Esophagus squamous epithelium (tissue), 5 donors: ENCODE data around the gene NEFH. TPM values are rescaled to one million over a fixed set of nuclear protein-coding genes. Genes with fewer than 3 reads are reported as not detected.

Experiments
- DNase-seq: peaks from one replicate; lab custom pipeline; 2025; lab: John Stamatoyannopoulos, UW
- H3K27ac ChIP-seq, 4 donors: fragments of 200-600 bp; sonication (generic); one replicate each; pipeline ENCODE4 v1.5.1; 2016 to 2019; ENCODE audit warnings: mild to moderate bottlenecking in 1 of 4
- H3K27me3 ChIP-seq, 4 donors: fragments of 200-600 bp; sonication (generic); 1 replicate in 3 of 4; 2 replicates in 1 of 4; pipeline versions ENCODE4 v1.5.1 to v1.6.0; 2017 to 2021; ENCODE audit warnings: antibody characterized with exemption in 1 of 4
- H3K36me3 ChIP-seq, 3 donors: fragments of 200-600 bp; sonication (generic); one replicate each; pipeline ENCODE4 v1.5.1; 2016 to 2019
- H3K4me1 ChIP-seq, 3 donors: fragments of 200-600 bp; sonication (generic); one replicate each; pipeline ENCODE4 v1.5.1; 2017 to 2019
- H3K4me3 ChIP-seq, 4 donors: fragments of 200-600 bp; sonication (generic); 1 replicate in 3 of 4; 2 replicates in 1 of 4; pipeline ENCODE4 v1.5.1; 2016 to 2019; ENCODE audit warnings: mild to moderate bottlenecking in 2 of 4, moderate library complexity in 1 of 4
- H3K9me3 ChIP-seq, 3 donors: fragments of 200-600 bp; sonication (generic); one replicate each; pipeline ENCODE4 v1.5.1; 2016 to 2019
- CTCF ChIP-seq, 6 experiments: fragments of 450-650 bp in 4 of 6; fragments of 200-600 bp in 2 of 6; sonication (generic) in 2 of 6; IDR thresholded peaks; one replicate each; pipeline ENCODE4 v1.5.1; 2016 to 2019; ENCODE audit warnings: antibody characterized with exemption in 6 of 6, mild to moderate bottlenecking in 4 of 6, moderate library complexity in 4 of 6
- POLR2A ChIP-seq, 4 donors: fragments of 450-650 bp; IDR thresholded peaks; one replicate each; pipeline ENCODE4 v1.6.1; 2017; ENCODE audit warnings: antibody characterized with exemption in 4 of 4, mild to moderate bottlenecking in 4 of 4, moderate library complexity in 3 of 4
- WGBS, 2 donors: methylation state at CpG; one replicate each; pipeline ENCODE4 v1.1.5; 2018; 5-methylcytosine and 5-hydroxymethylcytosine counted together
- intact Hi-C: fragments of 100-400 bp; cut with DNase I; formaldehyde crosslinking; loops from one replicate; pipeline ENCODE4 v1.15.0; 2022
- total RNA-seq, 4 donors: library from RNA; depleted of rRNA; stranded (reverse); fragments of >200 nt; gene quantifications; one replicate each; pipeline ENCODE4 v1.1.0, GENCODE V29; 2016
- donor health status: DM: yes; HTN: yes; CAD: no.

Gene NEFH
- total RNA-seq, 4 donors from 2014 or later, result 0.44 to 0.95 TPM; not detected in 2

- TF ChIP-seq CTCF (IDR thresholded peaks at IDR 0.05) (no peak), POLR2A (IDR thresholded peaks at IDR 0.05) (no peak)
- no peaks in the 10 kb centered on the region for H3K9me3 ChIP-seq
These were observed 29.8 kb downstream of the NEFH start for GRCh38 chr22:29509815-29510214.

GRCh38 chr22:29510542-29510941, 30.5 kb downstream of the NEFH start:
- TF ChIP-seq POLR2A (IDR thresholded peaks at IDR 0.05) (no peak), CTCF (IDR thresholded peaks at IDR 0.05) (no peak)
- Histone ChIP-seq H3K4me1 (no peaks in the 10 kb centered on the region), H3K27ac (no peak overlapping the region), H3K4me3 (no peak overlapping the region), H3K9me3 (no peaks in the 10 kb centered on the region), H3K36me3 (peaks cover 7 to 99% (median 36%) of the 10 kb centered on the region in 3 donors), H3K27me3 (no peaks in the 10 kb centered on the region)
- 45 to 73% methylated on average over 1 to 2 of the region's 2 CpGs for WGBS, 2 donors
- intact Hi-C loops, result no loop called here
- no peak for DNase-seq

More at GRCh38 chr22:29509815-29510214, 29.8 kb downstream of the NEFH start:
- 75 to 87% methylated on average over 1 of the region's 1 CpG for WGBS, 2 donors
- peaks cover 7 to 99% (median 29%) of the 10 kb centered on the region in 3 donors for H3K36me3 ChIP-seq
- H3K4me1 ChIP-seq, result no peaks in the 10 kb centered on the region
- H3K4me3 ChIP-seq, result no peak overlapping the region
- no peak for DNase-seq
- H3K27me3 ChIP-seq, result no peaks in the 10 kb centered on the region
- H3K27ac ChIP-seq, result no peak overlapping the region
- intact Hi-C loops, result no loop called here

GRCh38 chr22:29511126-29511862, 31.3 kb downstream of the NEFH start:
- no peak for DNase-seq
- no peak for TF ChIP-seq CTCF (IDR thresholded peaks at IDR 0.05)
- no peak for TF ChIP-seq POLR2A (IDR thresholded peaks at IDR 0.05)
- no peaks in the 10 kb centered on the region for H3K9me3 ChIP-seq
- H3K27ac ChIP-seq, result no peak overlapping the region
- no peaks in the 10 kb centered on the region for H3K4me1 ChIP-seq
- intact Hi-C loops, result no loop called here
- peaks cover 7 to 99% (median 38%) of the 10 kb centered on the region in 3 donors for H3K36me3 ChIP-seq
- no peaks in the 10 kb centered on the region for H3K27me3 ChIP-seq
- WGBS, 2 donors, result 59 to 83% methylated on average over 1 to 3 of the region's 8 CpGs
- no peak overlapping the region for H3K4me3 ChIP-seq

- intact Hi-C loops, result no loop called here
- Histone ChIP-seq H3K4me1 (no peaks in the 10 kb centered on the region), H3K36me3 (peaks cover 13 to 99% (median 45%) of the 10 kb centered on the region in 3 donors), H3K4me3 (no peak overlapping the region), H3K9me3 (no peaks in the 10 kb centered on the region), H3K27me3 (no peaks in the 10 kb centered on the region), H3K27ac (no peak overlapping the region)
- no peak for DNase-seq
- 80 to 100% methylated on average over 2 to 4 of the region's 4 CpGs for WGBS, 2 donors
- TF ChIP-seq CTCF (IDR thresholded peaks at IDR 0.05) (no peak), POLR2A (IDR thresholded peaks at IDR 0.05) (no peak)
These were observed 32.0 kb downstream of the NEFH start for GRCh38 chr22:29512031-29512430.

- no peak for TF ChIP-seq CTCF (IDR thresholded peaks at IDR 0.05)
- no peak for TF ChIP-seq POLR2A (IDR thresholded peaks at IDR 0.05)
- 64% methylated on average over 5 of the region's 5 CpGs for WGBS, 2 donors
- Histone ChIP-seq H3K4me3 (no peak overlapping the region), H3K36me3 (peaks cover 34 to 97% (median 53%) of the 10 kb centered on the region in 3 donors), H3K4me1 (no peaks in the 10 kb centered on the region), H3K27me3 (no peaks in the 10 kb centered on the region), H3K9me3 (no peaks in the 10 kb centered on the region), H3K27ac (no peak overlapping the region)
- intact Hi-C loops, result no loop called here
- no peak for DNase-seq
These were observed 37.3 kb downstream of the NEFH start for GRCh38 chr22:29517215-29517908.
